OCI-LY3 (cell line): Measurements from ENCODE around the gene ADAM29.

ENCODE experiments used
- CTCF ChIP-seq: fragments of 200-600, 300-600 bp; sonication (generic); IDR thresholded peaks from 2 replicates; pipeline ENCODE4 v1.5.1; 2014; ENCODE audit warnings: antibody characterized with exemption, low read length, low read depth
- EZH2phosphoT487 ChIP-seq: fragments of 200-600 bp; shearing (Covaris generic); IDR thresholded peaks from 2 replicates; pipeline ENCODE4 v1.6.1; 2018; ENCODE audit warnings: antibody characterized with exemption, mixed run types, low read depth

GRCh38 chr4:174926958-174927357, 8.8 kb downstream of the ADAM29 start:
- no peak for TF ChIP-seq CTCF
- TF ChIP-seq EZH2phosphoT487, result no peak
